HG03196 (cell line): Measurements from ENCODE around the gene PDGFA.

Experiments used
- ATAC-seq: cut with Tn5 transposase; IDR thresholded peaks from one replicate; pipeline ENCODE4 v1.9.1; 2021; ENCODE audit not compliant: unreplicated experiment

Gene PDGFA

DNA sequence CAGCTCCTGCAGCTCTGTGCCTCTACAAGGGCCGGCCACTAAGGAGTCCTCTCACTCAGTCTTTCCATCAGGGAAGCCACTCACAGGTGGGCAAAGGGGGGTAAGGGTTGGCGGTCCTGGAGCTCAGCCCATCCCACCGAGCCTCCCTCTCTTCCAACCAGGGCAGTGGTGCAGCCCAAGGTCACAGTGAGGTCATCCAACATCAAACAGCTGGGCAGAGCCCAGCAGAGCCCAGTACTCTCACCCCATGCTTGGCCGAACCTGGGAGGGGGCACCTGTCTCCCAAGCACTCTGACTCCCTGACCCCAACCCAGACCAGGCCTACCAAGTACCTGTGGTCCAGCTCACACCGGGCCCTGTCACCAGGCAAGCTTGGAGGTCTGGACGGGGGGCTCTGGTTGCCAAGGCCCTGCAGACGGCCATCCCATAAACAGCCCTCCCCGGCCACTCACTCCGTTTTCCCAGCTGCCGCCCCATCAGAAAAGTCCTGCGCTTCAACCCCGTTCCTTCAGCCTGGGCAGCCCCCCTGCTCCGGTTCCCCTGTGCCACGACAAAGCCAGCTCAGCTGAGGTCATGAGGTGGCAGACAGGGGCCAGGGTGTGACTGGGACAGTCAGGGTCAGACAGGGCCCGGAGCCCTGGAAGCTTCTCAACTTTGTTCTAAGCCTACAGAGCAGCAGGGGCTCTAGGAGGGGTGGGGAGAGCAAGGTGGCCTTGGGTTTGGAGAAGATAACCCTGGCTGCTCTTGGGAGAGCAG lies 27.5 kb downstream of the PDGFA start:
- ATAC-seq, result no peak

- no peak for ATAC-seq
These were observed 28.2 kb downstream of the PDGFA start for GRCh38 chr7:491292-491957.

GRCh38 chr7:490461-491291 lies 29.0 kb downstream of the PDGFA start:
- ATAC-seq, result no peak

- no peak for ATAC-seq
These were observed 29.8 kb downstream of the PDGFA start for GRCh38 chr7:489876-490275.

- no peak for ATAC-seq
These were observed 33.4 kb downstream of the PDGFA start for GRCh38 chr7:486216-486743.

DNA sequence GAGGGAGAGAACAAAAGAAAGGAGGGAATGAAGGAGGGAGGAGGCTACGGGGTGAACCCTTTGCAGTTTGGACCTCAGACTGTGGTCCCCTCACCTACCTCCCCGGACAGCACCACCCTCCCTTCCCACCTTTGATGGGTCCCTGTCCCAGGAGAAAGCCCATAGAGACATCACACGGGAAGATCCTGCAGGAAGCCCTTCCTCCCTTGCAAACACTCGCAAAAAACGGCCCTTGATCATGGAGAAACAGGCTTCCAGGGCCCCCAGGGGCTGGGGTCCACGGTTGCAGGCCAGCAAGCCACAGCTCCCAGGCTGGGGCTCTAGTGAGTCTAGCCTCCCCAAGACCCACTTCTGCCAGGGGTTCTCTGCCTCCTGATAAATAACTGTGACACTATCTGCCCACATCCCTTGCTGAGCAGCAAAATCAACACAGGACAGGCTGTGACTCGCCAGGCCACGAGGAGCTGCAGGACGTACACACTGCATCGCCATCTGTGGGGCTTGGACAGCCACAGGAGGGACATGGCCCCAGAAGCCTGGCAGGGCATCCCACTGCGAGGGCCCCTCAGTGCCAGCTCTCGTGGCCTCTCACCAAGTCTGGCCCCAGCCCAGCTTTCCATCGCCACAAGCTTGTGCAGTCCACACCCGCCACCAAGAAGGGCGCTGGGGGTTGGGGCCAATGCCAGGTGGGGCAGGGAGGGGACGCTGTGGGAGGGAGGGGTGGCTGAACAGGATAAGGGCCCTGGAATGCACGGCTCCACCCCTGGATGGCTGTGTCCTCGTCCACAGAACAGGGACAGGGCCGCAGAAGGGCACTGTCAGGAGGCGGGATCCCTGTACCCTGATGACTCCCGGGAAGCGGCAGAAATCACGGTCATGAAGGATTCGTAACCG lies 34.2 kb downstream of the PDGFA start:
- no peak for ATAC-seq

GRCh38 chr7:484356-485101 lies 35.1 kb downstream of the PDGFA start:
- ATAC-seq, result no peak

GRCh38 chr7:483656-484355 lies 35.8 kb downstream of the PDGFA start:
- ATAC-seq, result no peak

DNA sequence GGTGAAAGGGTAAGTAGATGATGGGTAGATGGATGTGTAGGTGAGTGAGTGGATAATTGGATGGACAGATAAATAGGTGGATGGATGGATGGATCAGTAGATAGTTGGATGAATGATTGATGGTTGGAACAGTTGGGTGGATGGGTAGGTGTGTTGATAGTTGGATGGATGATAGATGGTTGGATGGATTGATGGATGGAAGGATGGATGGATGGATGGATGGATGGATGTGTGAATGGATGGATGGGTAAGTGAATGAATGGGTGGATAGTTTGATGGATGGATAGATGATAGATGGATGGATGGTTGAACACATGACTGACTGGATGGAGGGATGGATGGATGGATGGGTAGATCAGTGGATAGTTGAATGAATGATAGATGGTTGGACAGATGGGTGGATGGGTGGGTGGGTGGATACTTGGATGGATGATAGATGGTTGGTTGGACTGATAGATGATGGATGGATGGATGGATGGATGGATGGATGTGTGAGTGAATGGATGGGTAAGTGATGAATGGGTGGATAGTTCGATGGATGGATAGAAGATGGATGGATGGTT lies 37.0 kb downstream of the PDGFA start:
- ATAC-seq, result no peak

- no peak for ATAC-seq
These were observed 38.3 kb downstream of the PDGFA start for GRCh38 chr7:481219-481930.

DNA sequence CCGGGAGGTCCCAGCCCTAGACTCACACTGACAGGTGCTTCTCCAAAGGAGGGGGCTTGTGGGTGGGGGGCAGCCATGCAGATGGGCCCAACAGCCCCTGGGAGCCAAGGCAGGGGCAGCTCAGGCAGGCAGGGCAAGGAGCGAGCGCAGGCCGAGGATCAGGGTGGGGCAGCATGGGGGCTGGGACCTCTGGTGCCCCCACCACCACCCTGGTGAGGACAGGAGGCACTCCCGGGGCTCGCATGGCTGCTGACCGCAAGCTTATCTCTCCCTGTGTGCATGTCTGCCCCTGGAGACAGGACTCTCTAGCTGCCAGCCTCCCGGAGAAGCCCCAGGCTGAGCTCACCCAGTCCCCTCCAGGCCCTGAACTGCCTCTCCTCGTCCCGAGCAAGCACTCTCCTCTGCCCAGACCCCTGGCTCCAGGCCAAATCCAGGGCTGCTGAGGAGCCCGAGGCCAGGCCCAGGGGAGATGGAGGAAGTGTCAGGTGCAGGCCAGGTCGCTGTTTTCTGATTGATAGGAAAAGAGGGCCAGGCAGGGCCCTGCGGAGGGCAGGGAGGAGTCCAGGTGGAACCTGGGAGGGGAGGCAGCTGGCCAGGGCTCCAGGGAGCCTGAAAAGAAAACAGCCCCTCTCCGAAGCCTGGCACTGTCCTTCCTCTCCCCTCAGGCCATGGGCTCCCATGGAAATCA lies 39.0 kb downstream of the PDGFA start:
- ATAC-seq, result no peak

DNA sequence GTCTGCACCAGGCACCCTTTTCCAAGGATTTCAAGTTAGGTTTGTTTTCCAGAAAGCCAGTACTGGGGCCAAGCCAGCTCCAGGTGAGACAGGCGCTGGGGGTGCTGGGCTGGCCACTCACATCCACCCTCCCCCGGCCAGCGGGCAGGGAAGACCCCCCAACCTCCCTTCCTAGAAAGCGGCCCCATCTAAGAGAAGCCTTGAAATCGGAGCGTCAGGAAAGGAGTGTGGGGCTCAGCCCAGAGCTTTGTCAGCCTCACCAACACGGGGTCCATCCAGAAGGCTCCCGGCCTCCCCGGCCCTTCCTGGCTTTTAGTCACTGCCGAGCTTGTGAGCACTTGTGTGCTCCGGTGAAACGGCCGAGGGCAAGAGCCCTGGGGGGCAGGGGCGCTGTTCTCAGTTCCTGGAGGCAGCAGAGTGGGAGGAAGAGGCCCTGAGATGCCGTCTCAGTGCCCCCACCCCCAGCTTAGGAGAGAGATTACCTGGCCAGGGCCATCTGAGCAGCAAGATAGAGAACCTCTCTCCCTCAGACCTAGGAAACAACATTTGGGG lies 39.6 kb downstream of the PDGFA start:
- no peak for ATAC-seq

DNA sequence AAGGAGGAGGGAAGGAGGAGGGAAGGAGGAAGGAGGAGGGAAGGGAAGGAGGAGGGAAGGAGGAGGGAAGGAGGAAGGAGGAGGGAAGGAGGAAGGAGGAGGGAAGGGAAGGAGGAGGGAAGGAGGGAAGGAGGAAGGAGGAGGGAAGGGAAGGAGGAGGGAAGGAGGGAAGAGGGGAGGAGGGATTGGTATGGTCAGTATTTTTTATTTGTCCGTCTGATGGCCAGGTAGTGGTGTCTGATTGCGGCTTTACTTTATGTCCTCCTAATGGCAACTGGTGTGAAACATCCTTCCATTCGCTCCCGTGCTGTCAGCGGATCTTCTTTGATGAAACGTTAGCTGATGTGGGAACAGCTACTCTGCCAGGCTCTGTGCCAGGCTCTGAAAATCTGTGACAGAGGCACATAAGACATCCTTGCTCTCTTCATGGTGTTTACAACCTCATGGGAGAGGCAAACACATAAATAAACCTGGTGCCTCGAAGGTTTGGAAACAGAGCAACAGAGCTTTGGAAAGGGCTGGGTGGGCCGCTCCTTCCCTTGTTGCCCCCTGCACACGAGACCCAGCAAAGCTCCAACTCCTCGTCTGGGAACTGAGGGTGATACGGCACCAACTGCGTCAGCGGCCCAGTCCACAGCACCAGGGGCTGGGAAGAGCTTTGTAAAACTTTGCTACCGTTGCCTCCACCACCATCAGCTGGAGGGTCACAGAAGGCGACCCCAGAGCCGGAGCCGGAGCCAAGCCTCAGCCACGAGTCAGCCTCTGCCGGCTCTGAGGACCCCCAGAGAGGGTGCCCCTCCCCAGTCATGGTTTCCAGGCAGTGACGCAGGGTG lies 40.3 kb downstream of the PDGFA start:
- no peak for ATAC-seq

- no peak for ATAC-seq
These were observed 41.9 kb downstream of the PDGFA start for GRCh38 chr7:477626-478220.

GRCh38 chr7:476736-477360 lies 42.8 kb downstream of the PDGFA start:
- no peak for ATAC-seq
